ENCODE results near the gene NRDE2. TPM values are rescaled to one million over a fixed set of nuclear protein-coding genes. Genes with fewer than 3 reads are reported as not detected.

Gene NRDE2
- total and polyA plus RNA-seq, 2 of the 4 experiments (the other 2 are of a cell fraction), result 4.5 to 9.3 TPM

DNA sequence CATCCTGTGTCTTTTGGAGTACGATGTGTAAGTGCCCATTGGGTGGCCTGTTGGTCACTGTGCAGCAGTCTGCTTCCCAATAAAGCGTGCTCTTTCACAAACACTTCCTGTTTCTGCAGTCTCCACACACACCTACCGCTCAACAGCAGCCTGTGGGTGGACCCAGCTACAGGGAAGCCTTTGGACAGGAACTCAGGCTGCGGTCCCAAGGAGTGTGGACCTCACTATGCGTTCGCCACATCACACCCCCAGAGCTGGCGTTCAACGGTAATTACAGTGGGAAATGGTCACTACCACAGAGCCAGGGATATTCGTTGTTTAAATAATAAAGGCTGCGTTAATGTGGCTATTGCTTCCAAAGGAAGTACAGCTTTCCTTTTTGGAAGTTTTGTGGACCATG lies 59.2 kb downstream of the NRDE2 start:
- ATAC-seq (ENCODE audit: low read depth) (no peak), DNase-seq (no peak)
- H3K9ac ChIP-seq (ENCODE audit: low read depth, low read length), result no peak overlapping the region
- no peaks in the 10 kb centered on the region for H3K4me1 ChIP-seq (ENCODE audit: control insufficient read depth, insufficient read depth, low read length)
- no peak overlapping the region for H2BK20ac ChIP-seq (ENCODE audit: low read depth, low read length)
- peaks cover 47% of the 10 kb centered on the region for H3K36me3 ChIP-seq (ENCODE audit: control insufficient read depth, insufficient read depth, low read length)
- no peak overlapping the region for H3K56ac ChIP-seq (ENCODE audit: extremely low read depth, insufficient read depth, low read length)
- no peak overlapping the region for H2AK9ac ChIP-seq (replicated peaks; ENCODE audit: low read depth, low read length, poor library complexity)
- peaks cover 9% of the 10 kb centered on the region for H3K9me1 ChIP-seq (ENCODE audit: insufficient read depth, low read length)
- CTCF ChIA-PET, result no interaction called here
- no peak overlapping the region for H3K18ac ChIP-seq (ENCODE audit: low read depth, low read length)
- no peak overlapping the region for H3K4me3 ChIP-seq (ENCODE audit: insufficient read depth, low read depth, low read length)
- H3K4ac ChIP-seq (ENCODE audit: low read depth, low read length), result no peak overlapping the region
- H3K23ac ChIP-seq (ENCODE audit: low read depth, low read length), result no peak overlapping the region
- H4K91ac ChIP-seq (ENCODE audit: insufficient read depth, low read depth, low read length), result no peak overlapping the region
- intact Hi-C loops (cut with micrococcal nuclease), result no loop called here
- H3K27me3 ChIP-seq (ENCODE audit: control insufficient read depth, insufficient read depth, low read length), result no peaks in the 10 kb centered on the region
- BruUV-seq (replicated peaks), result no TSS peak
- no peak overlapping the region for H2AFZ ChIP-seq (replicated peaks; ENCODE audit: low read length, poor library complexity)
- no peak overlapping the region for H2BK5ac ChIP-seq (ENCODE audit: low read depth, low read length, poor library complexity, severe bottlenecking)
- no peak overlapping the region for H3K14ac ChIP-seq (replicated peaks; ENCODE audit: low read depth, low read length)
- no peaks in the 10 kb centered on the region for H4K20me1 ChIP-seq (ENCODE audit: insufficient read depth, low read length)
- no peak overlapping the region for H2AK5ac ChIP-seq (ENCODE audit: low read depth, low read length)
- POLR2A ChIA-PET (ENCODE audit: unreplicated experiment), result no interaction called here
- H3K9me3 ChIP-seq (ENCODE audit: control insufficient read depth, insufficient read depth, low read length), result no peaks in the 10 kb centered on the region
- dilution Hi-C loops (cut with HindIII; ENCODE audit: low sequenced_read_pairs, unreplicated experiment), result no loop called here
- no peak overlapping the region for H3K4me2 ChIP-seq (ENCODE audit: low read depth, low read length)
- WGBS, 2 experiments (ENCODE audit: extremely low coverage in 2 of 2, insufficient read length in 1 of 2), result 100% methylated on average over 1 of the region's 10 CpGs; no CpG with 5 or more reads in 1 of the 2 experiments
- no peak overlapping the region for H2BK120ac ChIP-seq (ENCODE audit: low read depth, low read length)
- peaks cover 0 to 1% of the 10 kb centered on the region in 2 experiments; a peak in 2 of 4 replicates for H3K79me1 ChIP-seq (ENCODE audit: low read depth in 1 of 2, low read length in 2 of 2)
- H2BK15ac ChIP-seq (ENCODE audit: low read depth, low read length), result no peak overlapping the region
- no peak overlapping the region for H3K27ac ChIP-seq (ENCODE audit: insufficient read depth, low read length)
- no peak for TF ChIP-seq RFX5 (IDR thresholded peaks at IDR 0.05; ENCODE audit: low read depth, low read length)
- TF ChIP-seq, protein P1, sequence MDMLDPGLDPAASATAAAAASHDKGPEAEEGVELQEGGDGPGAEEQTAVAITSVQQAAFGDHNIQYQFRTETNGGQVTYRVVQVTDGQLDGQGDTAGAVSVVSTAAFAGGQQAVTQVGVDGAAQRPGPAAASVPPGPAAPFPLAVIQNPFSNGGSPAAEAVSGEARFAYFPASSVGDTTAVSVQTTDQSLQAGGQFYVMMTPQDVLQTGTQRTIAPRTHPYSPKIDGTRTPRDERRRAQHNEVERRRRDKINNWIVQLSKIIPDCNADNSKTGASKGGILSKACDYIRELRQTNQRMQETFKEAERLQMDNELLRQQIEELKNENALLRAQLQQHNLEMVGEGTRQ (IDR thresholded peaks at IDR 0.05; ENCODE audit: low read depth, low read length), result no peak
- no peak for TF ChIP-seq RAD21 (IDR thresholded peaks at IDR 0.05; ENCODE audit: low read length)
- no peak overlapping the region for H4K5ac ChIP-seq (ENCODE audit: low read depth, low read length)
- H4K8ac ChIP-seq (ENCODE audit: low read depth in 2 of 2, low read length in 2 of 2), result no peak overlapping the region
- in situ Hi-C loops (cut with MboI; ENCODE audit: low sequenced_read_pairs), result no loop called here

Data from IMR-90 (cell line).